Tibial nerve (tissue), 4 donors: ENCODE results near the gene BAIAP2L1. TPM values are rescaled to one million over a fixed set of nuclear protein-coding genes. Genes with fewer than 3 reads are reported as not detected.

Experiments used
- DNase-seq, 2 donors: peaks; one replicate each; pipeline ENCODE4 v3.0.0-alpha.2; 2019; ENCODE audit warnings: low spot score in 2 of 2
- H3K27ac ChIP-seq, 4 donors: fragments of 200-600 bp; sonication (generic) in 3 of 4; one replicate each; pipeline ENCODE4 v1.5.1; 2017 to 2019; ENCODE audit warnings: mild to moderate bottlenecking in 1 of 4
- H3K27me3 ChIP-seq, 2 donors: fragments of 200-600 bp; sonication (generic) in 1 of 2; one replicate each; pipeline versions ENCODE4 v1.5.1 to v1.6.0; 2017 to 2019
- H3K36me3 ChIP-seq, 3 donors: fragments of 200-600 bp; sonication (generic); one replicate each; pipeline ENCODE4 v1.5.1; 2018 to 2019
- H3K4me1 ChIP-seq, 4 donors: fragments of 200-600 bp; sonication (generic) in 3 of 4; one replicate each; pipeline ENCODE4 v1.5.1; 2017 to 2019
- H3K4me3 ChIP-seq, 4 donors: fragments of 200-600 bp; sonication (generic) in 3 of 4; one replicate each; pipeline ENCODE4 v1.5.1; 2017 to 2019; ENCODE audit warnings: mild to moderate bottlenecking in 1 of 4, moderate library complexity in 1 of 4
- H3K9me3 ChIP-seq, 4 donors: fragments of 200-600 bp; sonication (generic) in 3 of 4; one replicate each; pipeline ENCODE4 v1.5.1; 2017 to 2019
- CTCF ChIP-seq, 5 experiments: fragments of 200-600 bp in 3 of 5; fragments of 450-650 bp in 2 of 5; sonication (generic) in 3 of 5; IDR thresholded peaks; one replicate each; pipeline ENCODE4 v1.5.1; 2016 to 2019; ENCODE audit warnings: antibody characterized with exemption in 5 of 5, mild to moderate bottlenecking in 3 of 5, moderate library complexity in 2 of 5
- EP300 ChIP-seq, 2 donors: sonication (generic); formaldehyde crosslinking; IDR thresholded peaks; one replicate each; pipeline ENCODE4 v1.6.1; 2017; ENCODE audit warnings: antibody characterized with exemption in 2 of 2, mild to moderate bottlenecking in 1 of 2
- POLR2A ChIP-seq, 2 donors: fragments of 450-650 bp; IDR thresholded peaks; one replicate each; pipeline ENCODE4 v1.6.1; 2017; ENCODE audit warnings: antibody characterized with exemption in 2 of 2, mild to moderate bottlenecking in 2 of 2, moderate library complexity in 2 of 2
- WGBS, 2 donors: methylation state at CpG; one replicate each; pipeline ENCODE4 v1.1.5; 2018; 5-methylcytosine and 5-hydroxymethylcytosine counted together
- total RNA-seq, 4 donors: library from RNA; depleted of rRNA; stranded (reverse); fragments of >200 nt; gene quantifications; one replicate each; pipeline ENCODE4 v1.1.0, GENCODE V29; 2016

BAIAP2L1 gene
- total RNA-seq, 4 donors from 2014 or later, result 0.42 to 2.7 (median 1.7) TPM

GRCh38 chr7:98256431-98256830 is 144.5 kb downstream of the BAIAP2L1 start:
- DNase-seq, result no peak
- H3K4me1 ChIP-seq, result peaks cover 0 to 14% (median 10%) of the 10 kb centered on the region in 4 donors
- H3K27ac ChIP-seq, result no peak overlapping the region
- TF ChIP-seq POLR2A (IDR thresholded peaks at IDR 0.05) (no peak), CTCF (IDR thresholded peaks at IDR 0.05) (no peak), EP300 (IDR thresholded peaks at IDR 0.05) (no peak)
- H3K9me3 ChIP-seq, result no peaks in the 10 kb centered on the region
- no peaks in the 10 kb centered on the region for H3K27me3 ChIP-seq
- H3K36me3 ChIP-seq, result peaks cover 0 to 46% (median 0%) of the 10 kb centered on the region in 3 donors
- H3K4me3 ChIP-seq, result no peak overlapping the region
- WGBS, 2 donors, result 89 to 93% methylated on average over 7 of the region's 7 CpGs

DNA sequence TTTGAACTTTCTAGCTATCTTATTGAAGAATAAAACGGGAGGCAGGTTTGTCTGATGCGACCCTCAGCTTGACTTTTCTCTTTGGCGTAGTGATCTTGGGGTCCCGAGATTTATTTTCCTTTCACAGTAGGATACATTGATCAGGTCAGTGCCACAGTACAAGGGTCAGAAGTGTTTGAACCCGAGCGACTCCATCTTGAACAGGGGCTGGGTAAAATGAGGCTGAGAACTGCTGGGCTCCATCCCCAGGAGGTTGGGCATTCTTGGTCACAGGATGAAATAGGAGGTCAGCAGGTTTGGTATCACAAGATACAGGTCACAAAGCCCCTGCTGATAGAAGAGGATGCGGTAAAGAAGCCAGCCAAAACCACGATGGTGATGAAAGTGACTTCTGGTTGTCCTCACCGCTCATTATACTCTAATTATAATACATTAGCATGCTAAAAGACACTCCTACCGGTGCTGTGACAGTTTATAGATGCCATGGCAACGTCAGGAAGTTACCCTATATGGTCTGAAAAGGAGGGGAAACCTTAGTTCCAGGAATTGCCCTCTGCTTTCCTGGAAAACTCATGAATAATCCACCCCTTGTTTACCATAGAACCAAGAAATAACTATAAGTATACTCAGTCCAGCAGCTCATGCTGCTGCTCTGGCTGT is 145.8 kb downstream of the BAIAP2L1 start:
- no peak for DNase-seq
- no peak for TF ChIP-seq EP300 (IDR thresholded peaks at IDR 0.05)
- no peak for TF ChIP-seq POLR2A (IDR thresholded peaks at IDR 0.05)
- TF ChIP-seq CTCF (IDR thresholded peaks at IDR 0.05), result no peak
- Histone ChIP-seq H3K9me3 (no peaks in the 10 kb centered on the region), H3K27ac (no peak overlapping the region), H3K36me3 (peaks cover 0 to 32% (median 0%) of the 10 kb centered on the region in 3 donors), H3K4me3 (no peak overlapping the region), H3K4me1 (peaks cover 0 to 28% (median 19%) of the 10 kb centered on the region in 4 donors), H3K27me3 (no peaks in the 10 kb centered on the region)
- WGBS, 2 donors, result 79 to 82% methylated on average over 11 of the region's 11 CpGs

- Histone ChIP-seq H3K27me3 (no peaks in the 10 kb centered on the region), H3K9me3 (no peaks in the 10 kb centered on the region), H3K4me3 (no peak overlapping the region), H3K36me3 (peaks cover 0 to 27% (median 0%) of the 10 kb centered on the region in 3 donors), H3K27ac (no peak overlapping the region), H3K4me1 (peaks cover 0 to 32% (median 19%) of the 10 kb centered on the region in 4 donors)
- TF ChIP-seq EP300 (IDR thresholded peaks at IDR 0.05) (no peak), CTCF (IDR thresholded peaks at IDR 0.05) (no peak), POLR2A (IDR thresholded peaks at IDR 0.05) (no peak)
- DNase-seq, result no peak
- WGBS, 2 donors, result 84 to 90% methylated on average over 4 of the region's 4 CpGs
Measured at GRCh38 chr7:98254516-98254915, 146.4 kb downstream of the BAIAP2L1 start.

- Histone ChIP-seq H3K27me3 (no peaks in the 10 kb centered on the region), H3K27ac (peak overlapping the region; percentile 44 to 87 (median 82)), H3K36me3 (peaks cover 0 to 19% (median 0%) of the 10 kb centered on the region in 3 donors), H3K4me3 (peak overlapping the region; percentile 56 to 93 (median 70)), H3K9me3 (no peaks in the 10 kb centered on the region), H3K4me1 (peaks cover 0 to 41% (median 19%) of the 10 kb centered on the region in 4 donors)
- TF ChIP-seq CTCF (IDR thresholded peaks at IDR 0.05) (no peak), EP300 (IDR thresholded peaks at IDR 0.05) (no peak), POLR2A (IDR thresholded peaks at IDR 0.05) (no peak)
- WGBS, 2 donors, result 21 to 22% methylated on average over 30 to 32 of the region's 32 CpGs
- no peak for DNase-seq
Measured at GRCh38 chr7:98252425-98253054, 148.3 kb downstream of the BAIAP2L1 start.
